HK-2 (cell line): ENCODE results near the gene EPB41L4B.
"Not testable (repeated sequence)": the region's sequence is repeated elsewhere in the genome, so short reads cannot be mapped to it uniquely, and the experiment has no call there.

Experiments used
- DNase-seq: peaks from one replicate; pipeline ENCODE4 v3.0.0-alpha.2; 2018; ENCODE audit not compliant: unreplicated experiment

The EPB41L4B gene

GRCh38 chr9:109320742-109321448, at the start of gene EPB41L4B:
TSS of gene EPB41L4B (minus strand) at chr9:109321059. CDS start at chr9:109320446, 613 bp downstream.
- peak; percentile 94 for DNase-seq

GRCh38 chr9:109369285-109369684, 48.4 kb upstream of the EPB41L4B start:
- DNase-seq: no peak

GRCh38 chr9:109360771-109361170, 39.9 kb upstream of the EPB41L4B start:
- no peak for DNase-seq

- not testable (repeated sequence) for DNase-seq
Measured at GRCh38 chr9:109358968-109359603, 38.2 kb upstream of the EPB41L4B start.

DNA sequence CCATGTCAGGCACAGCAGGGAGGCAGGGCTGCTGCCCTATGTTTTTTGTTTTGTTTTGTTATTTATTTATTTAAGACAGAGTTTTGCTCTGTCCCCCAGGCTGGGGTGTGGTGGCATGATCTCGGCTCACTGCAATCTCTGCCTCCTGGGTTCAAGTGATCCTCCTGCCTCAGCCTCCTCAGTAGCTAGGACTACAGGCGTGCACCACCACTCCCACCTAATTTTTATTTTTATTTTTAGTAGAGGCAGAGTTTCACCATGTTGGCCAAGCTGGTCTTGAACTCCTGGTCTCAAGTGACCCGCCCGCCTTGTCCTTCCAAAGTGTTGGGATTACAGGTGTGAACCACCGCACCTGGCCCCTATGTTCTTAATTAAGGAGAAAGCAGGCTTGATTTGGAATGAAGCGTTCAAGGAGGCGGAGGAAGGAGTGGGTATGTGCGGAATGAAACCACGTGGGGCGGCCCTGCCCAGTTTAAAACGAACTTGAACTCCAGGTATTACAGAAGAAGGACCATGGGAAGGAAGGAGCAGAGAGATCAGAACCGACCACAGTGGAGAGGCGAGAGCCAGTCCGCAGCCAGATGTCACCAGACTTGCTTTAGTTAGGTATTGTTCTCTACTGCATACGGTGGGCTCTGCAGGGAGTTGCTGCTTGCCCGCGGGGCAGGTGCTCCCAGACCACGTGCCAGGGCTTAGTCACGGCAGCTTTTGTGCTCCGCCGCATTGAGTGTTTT, 34.9 kb upstream of the EPB41L4B start:
- no peak for DNase-seq

DNA sequence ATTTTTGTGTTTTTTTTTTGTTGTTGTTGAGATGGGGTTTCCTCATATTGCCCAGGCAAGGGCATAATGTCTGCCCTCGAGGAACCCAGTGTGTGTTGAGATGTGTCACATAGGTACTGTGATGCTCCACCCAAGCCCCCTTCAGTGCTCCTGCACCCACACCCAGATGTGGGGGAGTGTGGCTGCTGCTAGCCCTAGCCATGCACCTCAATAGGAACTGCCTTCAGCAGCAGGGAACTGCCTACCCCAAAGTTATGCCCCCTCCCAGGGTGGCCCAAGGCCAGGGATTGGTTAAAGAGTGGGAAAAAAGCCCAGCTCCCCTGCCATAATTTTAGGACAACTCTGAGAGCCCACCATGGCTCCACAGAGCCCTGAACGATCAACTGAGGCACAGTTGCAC, 33.3 kb upstream of the EPB41L4B start:
- no peak for DNase-seq

DNA sequence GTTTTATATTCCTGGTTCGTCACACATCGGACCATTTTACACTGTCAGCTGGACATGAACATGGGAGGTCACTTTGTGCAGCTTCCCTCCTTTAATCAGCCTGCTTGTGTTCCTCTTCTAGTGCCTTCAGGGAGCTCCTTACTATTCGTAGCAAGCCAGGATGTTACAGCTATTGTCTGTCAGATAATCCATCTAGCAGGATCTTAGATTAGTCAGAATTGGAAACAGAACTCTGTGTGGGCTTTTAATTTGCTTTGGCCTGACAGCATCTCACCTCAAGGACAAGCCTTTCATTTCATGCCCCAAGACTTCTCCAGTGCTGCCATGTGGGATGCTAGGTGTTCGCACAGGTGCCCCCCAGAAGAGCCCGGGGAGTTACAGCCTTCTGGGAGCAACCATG, 30.2 kb upstream of the EPB41L4B start:
- DNase-seq: no peak

DNA sequence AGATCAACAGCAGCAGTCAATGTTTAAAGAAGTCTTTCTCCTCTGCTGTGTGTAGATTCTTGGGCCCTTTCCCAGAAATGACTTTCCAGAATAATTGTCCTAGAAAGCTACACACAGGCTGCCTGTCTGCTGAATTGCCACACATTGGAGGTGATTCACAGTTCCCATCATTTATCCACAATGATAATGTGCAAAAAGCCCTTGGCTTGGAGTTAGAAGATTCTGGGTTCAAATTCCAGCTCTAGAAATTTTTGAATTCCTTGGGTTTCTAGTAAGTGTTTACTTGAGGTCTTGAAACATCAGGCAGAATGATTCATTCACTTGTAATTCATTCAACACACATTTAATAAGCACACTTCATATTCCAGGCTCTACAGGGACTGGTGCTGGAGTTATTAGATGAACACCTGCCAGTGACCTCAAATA, 28.6 kb upstream of the EPB41L4B start:
- DNase-seq: no peak

GRCh38 chr9:109346904-109347303, 26.0 kb upstream of the EPB41L4B start:
- DNase-seq: no peak

DNA sequence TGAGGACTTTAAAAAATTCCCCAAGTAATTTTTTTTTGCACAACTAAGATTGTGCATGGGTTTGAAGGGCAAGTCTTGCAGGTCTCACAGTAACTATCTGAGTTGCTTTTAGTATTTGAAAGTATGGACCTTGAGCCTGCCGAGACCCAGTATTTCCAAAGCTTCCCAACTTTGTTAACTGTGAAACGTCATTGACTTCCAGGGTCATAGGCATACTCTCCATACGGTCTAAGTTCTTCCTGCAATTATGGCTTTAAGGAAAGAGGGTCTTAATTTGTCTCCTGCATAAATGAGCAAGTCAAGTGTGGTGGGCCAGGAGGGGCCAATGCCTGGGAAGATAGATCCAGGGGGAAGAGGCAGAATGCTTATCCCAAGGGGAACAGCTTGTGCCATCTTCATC, 24.0 kb upstream of the EPB41L4B start:
- no peak for DNase-seq

GRCh38 chr9:109342878-109343277, 22.0 kb upstream of the EPB41L4B start:
- no peak for DNase-seq

- no peak for DNase-seq
Measured at GRCh38 chr9:109341561-109341960, 20.7 kb upstream of the EPB41L4B start.

- not testable (repeated sequence) for DNase-seq
Measured at GRCh38 chr9:109340979-109341378, 20.1 kb upstream of the EPB41L4B start.

DNA sequence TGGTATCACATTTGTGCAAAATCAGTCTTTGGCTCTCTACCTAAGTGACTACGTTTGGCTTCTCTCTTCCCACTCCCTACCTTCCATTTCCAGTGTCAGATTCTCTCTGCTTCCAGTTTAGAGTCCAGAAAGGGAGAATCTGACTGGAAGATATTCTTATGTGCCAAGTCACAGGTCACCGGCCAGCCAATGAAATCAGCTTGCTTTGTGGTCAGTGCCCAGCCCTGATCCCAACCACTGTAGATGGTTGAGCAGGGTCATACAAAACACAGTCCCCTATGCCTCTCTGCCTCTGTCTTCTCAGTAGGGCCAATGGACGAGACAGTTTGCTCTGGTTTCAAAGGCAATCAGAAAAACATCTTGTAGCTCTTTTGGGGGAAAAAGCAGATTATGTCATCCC, 15.6 kb upstream of the EPB41L4B start:
- DNase-seq: no peak

GRCh38 chr9:109335929-109336328, 15.1 kb upstream of the EPB41L4B start:
- DNase-seq: no peak

GRCh38 chr9:109335121-109335520, 14.3 kb upstream of the EPB41L4B start:
- no peak for DNase-seq

GRCh38 chr9:109331353-109331752, 10.5 kb upstream of the EPB41L4B start:
- no peak for DNase-seq

GRCh38 chr9:109329638-109330258, 8.9 kb upstream of the EPB41L4B start:
- DNase-seq: no peak

GRCh38 chr9:109328978-109329637, 8.2 kb upstream of the EPB41L4B start:
- no peak for DNase-seq

GRCh38 chr9:109325089-109325488, 4.2 kb upstream of the EPB41L4B start:
- no peak for DNase-seq

GRCh38 chr9:109323771-109324170, 2.9 kb upstream of the EPB41L4B start:
- DNase-seq: no peak

- DNase-seq: no peak
Measured at GRCh38 chr9:109321727-109322126, 868 bp upstream of the EPB41L4B start.
